Choroid plexus epithelial cell (primary cell): Measurements from ENCODE around the gene FRMD3.

Experiments
- DNase-seq: peaks from one replicate; pipeline ENCODE4 v3.0.0-alpha.2; 2010; ENCODE audit warnings: low read depth
- H3K4me3 ChIP-seq: 2 replicates; pipeline ENCODE4 v1.5.1; 2011; ENCODE audit warnings: low read depth, mild to moderate bottlenecking, control low read depth, low read length, moderate library complexity
- TF ChIP-seq, protein P1 (sequence below): conservative IDR thresholded peaks from 2 replicates; pipeline ENCODE4 v1.5.1; 2011; ENCODE audit warnings: low read depth, mild to moderate bottlenecking, control low read depth, inconsistent platforms, low read length, moderate library complexity

FRMD3 gene

DNA sequence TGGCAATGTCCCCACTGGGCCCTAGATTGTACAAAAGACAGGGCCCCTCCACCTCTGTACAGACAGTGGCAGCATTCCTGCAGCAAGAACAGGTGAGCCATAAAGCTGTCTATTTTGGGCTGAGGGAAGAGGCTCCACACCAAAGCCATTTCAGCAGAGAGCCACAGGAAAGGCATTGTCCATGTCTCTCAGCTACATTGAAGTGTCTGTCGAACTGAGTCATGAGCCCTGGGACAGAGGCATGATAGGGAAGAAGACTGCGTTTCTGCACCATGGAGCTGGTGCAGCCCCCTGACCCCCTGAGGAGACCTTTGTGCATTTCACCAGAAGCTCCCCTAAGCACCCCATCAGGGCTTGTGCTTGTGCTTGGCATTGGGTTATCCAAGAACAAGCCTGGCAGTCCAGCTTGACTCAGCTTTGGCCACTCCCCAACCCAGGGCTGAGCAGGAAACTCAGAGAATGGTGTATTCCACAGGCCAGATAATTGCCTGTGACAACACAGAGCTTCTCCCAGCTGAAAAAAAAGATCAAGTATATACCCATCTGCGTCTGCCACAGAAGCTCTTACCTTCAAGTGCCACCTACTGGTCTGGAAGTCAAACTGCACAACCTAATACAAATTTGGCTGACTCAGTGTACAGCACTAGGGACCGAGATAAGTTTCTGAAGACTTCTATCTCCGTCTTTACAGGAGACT is 5.9 kb upstream of the FRMD3 start:
- TF ChIP-seq, protein P1, sequence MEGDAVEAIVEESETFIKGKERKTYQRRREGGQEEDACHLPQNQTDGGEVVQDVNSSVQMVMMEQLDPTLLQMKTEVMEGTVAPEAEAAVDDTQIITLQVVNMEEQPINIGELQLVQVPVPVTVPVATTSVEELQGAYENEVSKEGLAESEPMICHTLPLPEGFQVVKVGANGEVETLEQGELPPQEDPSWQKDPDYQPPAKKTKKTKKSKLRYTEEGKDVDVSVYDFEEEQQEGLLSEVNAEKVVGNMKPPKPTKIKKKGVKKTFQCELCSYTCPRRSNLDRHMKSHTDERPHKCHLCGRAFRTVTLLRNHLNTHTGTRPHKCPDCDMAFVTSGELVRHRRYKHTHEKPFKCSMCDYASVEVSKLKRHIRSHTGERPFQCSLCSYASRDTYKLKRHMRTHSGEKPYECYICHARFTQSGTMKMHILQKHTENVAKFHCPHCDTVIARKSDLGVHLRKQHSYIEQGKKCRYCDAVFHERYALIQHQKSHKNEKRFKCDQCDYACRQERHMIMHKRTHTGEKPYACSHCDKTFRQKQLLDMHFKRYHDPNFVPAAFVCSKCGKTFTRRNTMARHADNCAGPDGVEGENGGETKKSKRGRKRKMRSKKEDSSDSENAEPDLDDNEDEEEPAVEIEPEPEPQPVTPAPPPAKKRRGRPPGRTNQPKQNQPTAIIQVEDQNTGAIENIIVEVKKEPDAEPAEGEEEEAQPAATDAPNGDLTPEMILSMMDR, result peak; percentile 92
- H3K4me3 ChIP-seq, result no peak overlapping the region
- DNase-seq, result peak; percentile 92

DNA sequence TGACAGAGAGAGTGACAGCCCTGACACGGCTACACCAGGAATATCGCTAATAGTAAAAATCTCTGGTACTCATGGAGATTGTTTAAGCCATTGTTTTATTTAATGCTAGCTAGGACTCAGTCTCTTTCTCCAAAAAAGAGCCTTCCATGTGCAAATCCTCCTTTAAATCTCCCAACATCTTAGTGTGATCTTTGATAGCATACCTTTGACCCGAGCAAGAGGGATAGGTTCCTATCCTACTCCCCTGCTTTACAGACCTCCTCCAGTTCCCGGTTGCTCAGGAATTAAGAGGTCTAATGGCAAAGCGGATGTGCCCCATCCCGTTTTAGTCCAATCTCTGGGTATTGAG is 663 bp upstream of the FRMD3 start:
- TF ChIP-seq, protein P1, result no peak
- peak overlapping the region; percentile 64 for H3K4me3 ChIP-seq
- no peak for DNase-seq

DNA sequence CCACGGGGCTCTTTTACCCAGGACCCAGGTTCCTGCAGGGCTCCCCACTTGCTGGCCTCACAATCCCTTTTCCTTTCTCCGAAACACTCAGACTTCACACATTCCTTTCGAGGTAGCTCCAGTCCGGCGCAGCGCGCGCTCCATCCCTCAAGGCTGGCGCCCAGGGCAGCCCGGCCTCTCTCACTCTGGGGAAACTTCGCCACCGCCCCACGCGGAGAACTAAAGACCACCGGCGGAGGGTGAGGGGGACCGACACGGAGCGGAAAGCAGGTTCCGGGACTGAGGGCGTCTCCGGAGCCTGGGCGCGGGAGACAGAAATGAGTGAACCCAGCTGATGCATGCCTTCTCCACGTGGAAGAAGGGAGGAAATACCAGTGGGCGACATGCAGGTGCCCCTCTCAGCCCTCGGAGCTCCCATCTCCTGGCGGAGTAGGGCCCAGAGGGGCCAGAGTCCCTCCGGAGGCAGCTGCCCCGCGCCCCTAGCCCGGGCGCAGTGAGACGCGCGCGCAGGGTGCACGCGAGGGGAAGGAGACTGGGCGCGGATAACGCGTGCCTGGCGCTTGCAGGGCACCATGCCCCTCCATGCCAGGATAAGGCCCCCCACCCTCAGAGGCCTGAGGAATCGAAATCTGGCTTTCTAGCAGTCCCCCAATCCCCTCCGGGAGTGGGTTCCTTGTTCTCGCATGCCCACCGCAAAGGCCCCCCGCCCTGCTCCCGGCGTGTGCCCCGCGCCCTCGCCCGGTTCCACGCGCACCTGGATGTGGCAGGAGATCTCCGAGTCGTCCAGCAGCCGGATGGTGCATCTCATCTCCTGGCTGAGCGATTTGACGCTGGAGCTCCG is 650 bp downstream of the FRMD3 start:
- TF ChIP-seq, protein P1, result no peak
- peak overlapping the region; percentile 64 for H3K4me3 ChIP-seq
- peak; percentile 38 for DNase-seq

DNA sequence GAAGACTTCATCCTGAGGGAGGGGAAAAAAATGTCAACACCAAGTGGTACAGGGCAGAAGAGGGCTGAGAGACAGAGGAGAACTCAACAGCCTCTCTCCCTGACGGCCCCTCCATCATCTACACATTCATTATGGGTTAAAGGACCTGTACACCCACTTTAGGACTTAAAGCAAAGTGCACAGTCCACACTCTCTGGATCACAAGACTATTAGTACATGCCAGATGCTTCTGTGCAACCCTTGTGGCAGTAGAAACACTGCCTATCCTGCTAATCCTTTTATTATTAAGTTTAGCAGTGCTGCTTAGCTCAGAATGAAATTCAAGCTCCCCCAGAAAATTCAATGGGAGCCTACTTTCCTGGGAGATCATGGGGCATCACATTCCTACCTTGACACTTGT is 1.9 kb downstream of the FRMD3 start:
- no peak overlapping the region for H3K4me3 ChIP-seq
- peak; percentile 11 for DNase-seq
- TF ChIP-seq, protein P1, result no peak

- TF ChIP-seq, protein P1, result no peak
- DNase-seq, result no peak
- no peak overlapping the region for H3K4me3 ChIP-seq
These were observed 2.5 kb downstream of the FRMD3 start for GRCh38 chr9:83535736-83536135.

- TF ChIP-seq, protein P1, result no peak
- DNase-seq, result no peak
These were observed 4.9 kb downstream of the FRMD3 start for GRCh38 chr9:83533296-83533695.

DNA sequence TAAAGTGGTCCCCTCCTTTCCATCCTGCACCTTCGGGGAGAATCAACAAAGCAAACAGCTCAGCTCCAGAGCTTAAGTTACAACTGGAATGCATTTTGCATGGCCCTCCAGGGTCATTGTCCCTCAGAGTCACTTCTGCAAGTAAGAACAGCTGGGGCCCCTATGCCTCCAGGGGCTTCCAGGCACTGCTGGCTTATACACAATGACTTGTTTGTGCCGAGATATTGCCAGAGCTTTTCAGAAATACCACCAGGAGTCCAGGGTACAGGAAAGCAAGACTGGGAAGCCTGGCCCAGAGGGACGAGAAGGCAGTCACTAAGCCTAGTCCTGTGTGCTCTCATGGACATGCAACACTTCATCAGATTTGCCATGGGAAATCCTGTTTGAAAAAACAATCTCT is 11.3 kb downstream of the FRMD3 start:
- DNase-seq, result no peak
- TF ChIP-seq, protein P1, result no peak
- no peak overlapping the region for H3K4me3 ChIP-seq

More at GRCh38 chr9:83533296-83533695, 4.9 kb downstream of the FRMD3 start:
- no peak overlapping the region for H3K4me3 ChIP-seq
